Testis (tissue), 2 donors: ENCODE data around the gene SUFU.

Experiments used
- CTCF ChIP-seq, 3 experiments: fragments of 450-650 bp in 2 of 3; fragments of 200-600 bp in 1 of 3; sonication (generic) in 1 of 3; IDR thresholded peaks; one replicate each; pipeline ENCODE4 v1.5.1; 2016 to 2019; ENCODE audit warnings: antibody characterized with exemption in 3 of 3, mild to moderate bottlenecking in 2 of 3, moderate library complexity in 1 of 3
- POLR2A ChIP-seq: fragments of 450-650 bp; IDR thresholded peaks from one replicate; pipeline ENCODE4 v1.6.1; 2017; ENCODE audit warnings: antibody characterized with exemption, mild to moderate bottlenecking, moderate library complexity

GRCh38 chr10:102682981-102683380, 179.2 kb downstream of the SUFU start:
- TF ChIP-seq CTCF (IDR thresholded peaks at IDR 0.05) (no peak), POLR2A (no peak)
